DMS53 (cell line): ENCODE measurements around the gene NADK.
"Not testable (repeated sequence)": the region's sequence is repeated elsewhere in the genome, so short reads cannot be mapped to it uniquely, and the experiment has no call there.

Source experiments
- DNase-seq: peaks from one replicate; lab custom pipeline; 2025; lab: John Stamatoyannopoulos, UW

NADK gene

DNA sequence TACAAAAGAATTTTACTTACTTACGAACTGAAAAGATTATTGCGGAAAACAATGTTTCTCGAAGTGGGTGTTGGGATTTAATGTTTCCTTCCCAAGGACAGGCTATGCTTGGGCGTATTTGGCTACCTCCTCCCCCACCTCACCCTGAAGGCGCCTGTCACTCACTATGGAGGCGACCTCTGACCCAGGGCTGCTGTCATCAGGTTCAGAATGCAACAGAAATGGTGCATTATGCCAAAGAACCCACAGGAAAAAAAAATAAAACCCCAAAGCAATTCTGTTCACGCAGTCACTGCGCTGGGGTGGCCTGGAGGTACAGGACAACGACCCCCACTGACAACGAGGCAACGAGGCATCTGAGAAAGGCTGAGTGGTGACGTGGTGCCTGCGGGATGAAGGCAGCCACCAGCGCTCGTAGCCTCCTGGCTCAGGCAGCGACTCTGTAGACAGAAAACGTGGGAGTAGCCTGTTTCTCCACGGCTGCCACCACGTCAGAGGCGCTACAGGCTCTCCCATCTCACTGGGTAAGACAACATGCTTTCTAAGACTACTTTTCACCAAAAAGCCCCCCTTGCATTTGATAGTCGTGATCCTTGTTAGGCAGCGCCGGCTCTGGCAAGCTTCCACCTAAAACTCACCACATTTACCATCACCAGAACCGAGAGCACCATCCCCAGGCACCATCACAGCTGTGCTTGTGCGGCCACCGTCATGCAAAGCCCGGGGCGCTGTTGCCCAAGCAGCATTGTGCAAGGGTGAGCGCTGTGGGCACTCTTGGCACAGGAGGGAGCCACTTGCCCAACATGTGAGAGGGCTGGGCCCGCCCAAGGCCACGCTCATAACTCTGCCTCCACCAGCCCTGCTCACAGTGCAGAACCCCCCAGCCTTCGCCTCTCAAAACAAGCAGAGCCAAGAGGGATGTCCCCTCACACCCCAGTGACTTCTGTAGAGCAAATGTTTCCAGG is 14.3 kb downstream of the NADK start:
- no peak for DNase-seq

DNA sequence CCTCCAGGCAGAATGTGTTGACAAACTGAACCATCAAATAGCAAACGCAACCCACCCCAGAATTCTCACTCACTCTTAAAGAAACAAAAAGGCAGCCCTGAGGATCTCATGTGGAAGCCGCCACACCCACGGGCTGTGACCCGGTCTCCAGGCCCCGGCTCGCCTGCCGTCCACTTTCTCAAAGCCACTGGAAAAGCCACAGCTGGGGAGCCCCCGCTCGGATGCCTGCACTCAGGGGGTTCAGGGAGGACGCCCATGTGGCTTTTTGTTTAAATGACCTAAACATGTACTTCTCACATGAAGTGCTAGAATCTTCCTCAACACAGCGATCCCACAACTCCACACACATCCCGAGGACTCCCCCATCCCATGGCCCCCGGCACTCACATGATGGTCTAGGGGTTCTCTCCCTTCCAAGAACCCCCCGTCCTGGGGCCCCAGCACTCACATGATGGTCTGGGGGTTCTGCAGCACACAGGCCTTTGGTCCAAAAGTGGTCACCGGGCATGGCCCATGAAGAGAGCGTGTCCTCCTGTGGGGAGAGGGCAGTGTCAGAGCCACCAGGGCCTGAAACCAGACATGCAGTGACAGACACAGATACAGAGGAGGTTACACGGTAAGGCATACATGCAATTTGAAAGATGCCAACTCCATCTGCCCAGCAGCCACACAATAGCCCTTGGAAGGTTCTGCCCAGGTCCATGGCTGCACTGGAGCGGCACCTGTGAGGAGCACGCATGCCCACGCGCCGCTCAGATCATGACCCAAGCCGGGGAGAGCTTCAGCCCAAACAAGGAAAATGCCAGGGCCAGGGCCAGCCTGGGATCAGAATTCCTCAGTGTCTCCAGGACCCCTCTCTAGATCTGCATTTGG is 16.5 kb downstream of the NADK start:
- no peak for DNase-seq

- DNase-seq = peak; percentile 52
Measured at GRCh38 chr1:1760715-1761114, 17.6 kb downstream of the NADK start.

GRCh38 chr1:1760345-1760650 is 18.0 kb downstream of the NADK start:
- DNase-seq = no peak

- peak; percentile 94 for DNase-seq
Measured at GRCh38 chr1:1759456-1760344, 18.6 kb downstream of the NADK start.

DNA sequence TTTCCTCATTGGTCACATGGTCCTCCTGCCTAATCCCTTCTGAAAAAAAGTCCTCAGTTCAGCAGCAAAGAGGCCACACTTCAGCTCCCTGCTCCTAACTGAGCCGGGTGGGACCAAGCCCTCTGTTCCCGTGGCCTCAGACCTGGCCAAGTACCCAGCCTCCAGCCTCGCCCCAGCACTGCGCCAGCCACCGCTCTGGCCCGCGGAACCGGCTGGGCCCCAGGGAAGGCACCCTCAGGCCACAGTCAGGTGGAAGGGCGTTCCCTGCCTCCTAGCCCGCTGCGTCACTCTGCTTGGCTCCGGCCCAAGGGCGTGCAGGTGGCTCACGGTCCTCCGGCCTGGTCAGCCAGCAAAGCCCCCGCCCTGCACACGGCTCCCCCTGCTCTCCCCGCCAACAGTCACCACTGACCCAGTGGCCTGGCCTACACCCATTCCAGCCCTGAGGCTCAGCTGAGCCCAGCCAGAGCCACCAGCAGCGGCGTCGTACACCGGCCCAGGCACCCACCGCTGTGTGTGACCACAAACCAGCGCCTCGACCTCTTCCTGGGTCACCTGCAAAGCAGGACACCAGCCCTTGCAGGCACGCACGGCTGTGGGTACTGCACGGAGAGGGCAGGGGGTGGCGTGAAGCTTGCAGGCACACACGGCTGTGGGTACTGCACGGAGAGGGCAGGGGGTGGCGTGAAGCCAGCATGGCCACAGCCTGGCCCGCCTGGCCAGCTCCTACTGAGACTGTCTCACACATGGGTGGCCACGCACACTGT is 19.4 kb downstream of the NADK start:
- peak; percentile 96 for DNase-seq

DNA sequence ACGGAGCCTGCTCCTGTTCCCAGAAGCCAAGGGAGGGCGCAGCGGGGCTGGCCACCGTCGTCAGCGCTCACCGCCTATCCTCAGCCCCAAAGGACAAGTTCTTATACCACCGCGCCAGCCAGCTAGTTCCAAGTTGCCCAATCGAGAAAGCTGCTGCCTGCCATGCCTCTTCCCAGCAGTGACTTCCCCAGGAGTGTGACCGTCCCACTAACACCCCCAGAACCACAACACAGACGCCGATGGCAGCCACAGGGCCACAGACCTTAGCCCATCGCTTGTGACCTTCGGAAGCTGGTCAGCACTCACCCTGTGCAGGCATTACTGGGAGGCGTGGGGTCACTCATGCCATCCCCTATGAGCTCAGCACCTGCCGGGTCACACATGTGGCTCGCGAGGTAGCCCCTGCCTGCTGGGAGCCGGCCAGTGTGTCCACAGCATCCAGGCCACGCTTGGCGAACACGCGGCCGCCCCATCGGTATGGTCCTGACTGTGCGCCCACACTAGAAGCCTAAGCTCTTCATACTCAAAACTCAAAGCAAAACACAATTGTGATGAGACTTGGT is 20.1 kb downstream of the NADK start:
- DNase-seq = no peak

DNA sequence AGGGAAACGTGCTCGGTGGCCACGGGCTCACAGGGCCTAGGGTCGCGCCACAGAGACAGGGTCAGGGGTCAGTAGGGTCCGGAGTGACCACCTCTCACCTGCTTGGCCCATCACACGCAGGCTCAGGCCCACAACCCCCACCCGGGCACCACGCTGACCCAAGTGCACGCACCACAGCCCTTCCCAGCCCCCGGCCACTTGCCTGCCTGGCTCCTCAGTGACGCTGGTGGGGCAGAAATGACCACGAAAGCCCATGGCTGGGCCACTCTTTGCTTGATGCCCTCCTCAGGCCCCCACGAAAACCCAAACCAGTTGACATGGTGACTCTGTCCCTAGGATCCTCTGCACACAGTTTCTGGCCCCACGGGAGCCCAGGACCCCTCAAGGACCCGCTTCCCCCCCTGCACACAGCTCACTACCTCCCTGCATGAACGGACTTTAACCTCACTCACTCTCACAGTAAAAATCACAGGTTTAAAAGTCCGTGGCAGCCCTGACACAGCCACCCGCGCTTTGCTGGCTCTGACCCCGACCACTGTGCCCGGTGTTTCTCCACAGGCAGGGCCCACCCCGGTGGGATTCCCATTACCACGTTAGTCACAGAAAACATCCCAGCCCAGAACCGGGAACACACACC is 20.7 kb downstream of the NADK start:
- DNase-seq = no peak

GRCh38 chr1:1756661-1757421 is 21.4 kb downstream of the NADK start:
- no peak for DNase-seq

DNA sequence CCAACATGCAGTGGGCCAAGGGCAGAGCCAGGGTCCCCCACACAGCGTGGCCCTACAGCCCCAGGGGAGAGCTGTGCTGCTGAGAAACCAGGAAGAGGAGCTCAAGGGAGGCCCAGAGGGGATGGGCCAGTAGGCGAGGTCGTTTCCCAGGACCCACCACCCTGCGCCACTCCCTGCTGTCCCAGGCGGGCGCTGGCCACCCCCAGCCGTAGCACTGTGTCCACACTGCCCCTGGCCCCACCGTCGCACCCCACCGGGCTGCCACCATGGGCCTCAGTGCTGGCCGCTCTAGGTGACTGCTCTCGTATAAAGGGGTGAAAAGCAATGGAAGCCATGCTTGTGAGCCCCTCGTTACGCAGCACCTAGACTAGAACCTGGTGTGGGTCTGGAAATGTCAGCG is 22.4 kb downstream of the NADK start:
- no peak for DNase-seq

- no peak for DNase-seq
Measured at GRCh38 chr1:1755426-1755825, 22.8 kb downstream of the NADK start.

DNA sequence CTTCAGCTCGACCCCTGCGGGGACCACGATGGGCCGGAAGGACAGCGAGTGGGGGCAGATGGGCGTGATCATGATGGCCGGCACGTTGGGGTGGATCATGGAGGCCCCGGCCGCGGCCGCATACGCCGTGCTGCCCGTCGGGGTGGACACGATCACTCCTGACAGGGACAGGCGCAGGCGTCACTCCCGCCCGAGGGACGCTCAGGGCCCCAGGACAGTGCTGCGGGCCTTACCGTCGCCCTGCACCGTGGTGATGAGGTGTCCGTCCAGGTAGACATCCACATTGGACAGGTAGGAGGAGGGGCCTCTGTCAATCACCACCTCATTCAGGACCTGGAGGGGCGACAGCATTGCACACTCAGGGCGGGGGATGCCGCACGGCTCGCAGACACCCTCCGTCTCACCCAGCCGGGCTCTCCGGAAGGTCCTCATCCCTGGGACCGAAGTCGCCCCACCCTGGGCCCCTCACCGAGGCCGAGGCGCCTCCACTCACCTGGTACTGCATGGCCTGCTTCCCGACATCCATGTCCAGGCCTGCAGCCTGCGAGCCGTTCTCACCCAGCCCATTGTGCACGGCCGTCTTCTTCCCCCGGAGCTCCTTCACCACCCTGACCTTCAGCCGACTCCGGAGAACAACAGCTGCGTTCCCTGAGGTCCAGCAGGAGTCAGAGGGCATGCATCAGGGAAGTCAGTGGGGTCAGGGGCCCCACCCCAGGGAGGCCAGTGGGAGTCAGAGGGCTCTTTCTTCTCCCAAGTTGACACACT is 24.0 kb downstream of the NADK start:
- no peak for DNase-seq

- DNase-seq = no peak
Measured at GRCh38 chr1:1753607-1754005, 24.7 kb downstream of the NADK start.

GRCh38 chr1:1752636-1753606 is 25.3 kb downstream of the NADK start:
- no peak for DNase-seq

GRCh38 chr1:1752190-1752589 is 26.1 kb downstream of the NADK start:
- no peak for DNase-seq

GRCh38 chr1:1749941-1750340 is 28.3 kb downstream of the NADK start:
- not testable (repeated sequence) for DNase-seq

DNA sequence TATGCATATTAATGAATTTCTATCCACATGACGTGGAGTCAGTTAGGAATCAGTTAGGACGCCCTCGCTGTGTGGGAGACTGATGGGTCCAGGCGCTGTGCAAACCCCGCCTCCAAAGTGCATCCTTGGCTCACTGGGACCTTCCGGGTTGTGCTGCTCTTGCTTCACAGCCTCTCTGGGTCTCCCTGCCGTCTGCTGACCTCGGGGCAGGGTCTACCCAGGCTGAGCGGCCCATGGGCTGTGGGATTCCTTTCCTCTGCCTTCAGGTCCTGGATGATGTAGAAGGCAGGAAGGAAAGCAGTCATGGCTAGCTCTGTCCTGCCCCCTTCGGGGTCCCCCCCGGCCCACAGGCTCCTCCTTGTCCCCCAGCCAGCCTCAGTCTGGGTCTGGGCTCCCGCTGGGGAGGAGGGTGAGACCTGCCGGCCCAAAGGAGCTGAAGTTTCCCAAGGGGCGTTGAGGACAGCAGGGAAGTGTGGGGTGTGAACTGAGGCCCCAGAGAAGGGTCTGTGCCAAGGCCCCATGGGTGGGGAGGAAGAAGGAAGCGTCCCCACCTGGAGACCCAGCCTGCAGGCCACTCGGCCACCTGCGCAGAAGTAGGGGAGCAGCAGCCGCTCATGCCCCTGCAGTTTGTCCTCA is 29.5 kb downstream of the NADK start:
- no peak for DNase-seq
